ENCODE data around the gene TOR4A. TPM values are rescaled to one million over a fixed set of nuclear protein-coding genes. Genes with fewer than 3 reads are reported as not detected.
"Not testable (repeated sequence)": the region's sequence is repeated elsewhere in the genome, so short reads cannot be mapped to it uniquely, and the experiment has no call there.

The TOR4A gene
- total RNA-seq, 1 donor from 2014 or later: 16.5 TPM

DNA sequence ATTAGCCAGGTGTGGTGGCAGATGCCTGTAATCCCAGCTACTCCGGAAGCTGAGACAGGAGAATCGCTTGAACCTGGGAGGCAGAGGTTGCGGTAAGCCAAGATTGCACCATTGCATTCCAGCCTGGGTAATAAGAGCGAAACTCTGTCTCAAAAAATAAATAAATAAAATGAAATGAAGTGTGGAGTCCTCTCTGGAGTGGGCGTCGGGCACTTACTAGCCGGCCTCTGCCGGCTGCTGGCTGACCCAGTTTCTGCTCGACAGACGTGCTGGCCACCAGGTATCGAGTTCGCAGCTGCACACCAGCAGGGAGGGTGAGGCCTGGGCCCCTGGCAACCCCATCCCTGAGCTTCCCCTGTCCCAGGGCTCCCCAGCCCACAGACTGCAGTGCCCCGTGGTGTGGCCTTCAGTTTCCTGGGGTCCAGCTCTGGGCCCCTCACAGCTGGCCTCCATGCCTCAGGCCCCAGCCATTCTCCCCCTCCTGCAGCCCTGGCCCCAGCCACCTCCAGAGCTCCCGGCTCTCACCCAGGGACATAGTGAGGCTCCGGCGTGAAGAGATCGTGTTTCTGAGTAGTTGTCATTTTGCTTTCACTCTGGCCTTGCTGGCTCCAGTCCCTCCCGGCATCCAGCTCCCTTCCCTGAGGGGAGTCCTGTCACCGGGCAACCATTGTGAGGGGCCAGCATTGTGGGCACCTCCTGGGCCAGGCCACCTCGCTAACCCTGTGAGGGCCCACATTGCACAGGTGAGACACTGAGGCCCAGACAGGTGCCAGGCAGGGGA is 30.2 kb upstream of the TOR4A start:
- ATAC-seq (no peak), DNase-seq (ENCODE audit: missing footprints) (no peak)
- intact Hi-C loops (cut with DNase I): no loop called here

DNA sequence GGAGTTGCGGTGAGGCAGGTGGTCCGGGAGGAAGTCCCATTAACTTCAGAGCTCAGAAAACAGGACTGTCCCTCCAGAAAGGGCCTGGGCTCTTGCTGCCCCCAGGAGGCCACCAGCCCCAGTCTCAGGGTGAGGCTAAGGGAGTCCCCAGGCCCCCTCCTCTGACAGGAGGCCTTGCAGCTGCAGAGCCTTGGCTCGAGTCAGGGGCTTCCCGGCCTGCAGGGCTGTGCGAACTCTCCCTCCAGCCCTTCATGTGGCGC is 29.7 kb upstream of the TOR4A start:
- DNase-seq (ENCODE audit: missing footprints) (no peak), ATAC-seq (no peak)
- intact Hi-C loops (cut with DNase I): no loop called here

DNA sequence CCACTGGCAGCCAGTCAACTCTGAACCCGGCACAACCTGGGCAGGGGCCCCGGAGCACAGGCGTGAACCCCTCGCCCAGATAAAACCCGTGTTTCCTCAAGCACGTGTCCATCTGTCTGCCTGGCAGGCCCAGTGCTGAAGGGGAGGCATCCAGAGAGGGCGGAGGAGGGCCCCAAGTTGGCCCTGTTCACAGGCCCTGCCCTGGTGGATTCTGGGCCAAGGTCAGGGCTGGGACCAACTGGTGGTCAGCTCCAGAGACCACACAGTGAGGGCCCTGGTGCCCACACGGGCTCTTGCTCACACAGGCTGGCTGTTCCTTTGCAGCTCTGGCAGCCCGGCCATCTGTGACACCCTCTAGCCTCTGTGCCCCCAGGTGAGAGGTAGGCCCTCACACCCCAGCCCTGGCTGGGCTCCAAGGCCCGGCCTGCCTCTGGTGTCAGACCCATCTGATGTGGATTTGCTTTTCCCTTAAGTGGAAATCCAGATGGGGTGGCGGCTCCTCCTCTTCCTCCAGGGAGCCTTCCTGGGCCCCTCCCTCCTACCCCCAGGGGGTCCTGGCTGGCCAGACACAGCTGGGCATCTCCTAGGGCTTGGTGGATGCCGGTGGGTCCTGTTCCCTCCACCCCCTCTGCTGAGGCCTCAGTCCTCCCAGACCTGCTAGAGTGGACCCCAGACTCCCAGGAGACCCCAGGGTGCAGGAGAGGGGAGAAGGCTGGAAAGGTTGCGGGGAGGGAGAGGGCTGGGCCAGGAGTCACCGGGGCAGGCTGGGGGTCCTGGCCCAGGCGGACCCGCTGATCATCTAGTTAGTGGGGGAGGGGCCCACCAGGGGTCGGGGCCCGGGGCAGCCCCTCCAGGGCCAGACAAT is 27.0 kb upstream of the TOR4A start:
- ATAC-seq: peak; percentile 43
- intact Hi-C loops (cut with DNase I): no loop called here
- DNase-seq (ENCODE audit: missing footprints): no peak

DNA sequence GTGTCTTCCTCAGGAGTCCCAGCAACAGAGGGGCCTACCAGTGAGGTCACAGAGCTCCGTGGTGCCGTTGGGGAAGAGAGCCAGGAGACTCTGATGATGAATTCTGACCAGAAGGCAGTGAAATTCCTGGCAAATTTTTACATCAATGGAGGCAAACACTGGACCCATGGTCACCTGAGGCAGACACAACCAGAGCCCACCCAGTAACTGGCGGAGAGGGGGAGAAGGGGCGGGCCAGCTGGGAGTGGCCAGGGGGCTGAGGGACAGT is 26.4 kb upstream of the TOR4A start, which contains the start of gene STPG3:
Gene STPG3, plus strand, starts transcription at position 93 of the 268 bp plus-strand sequence. Its CDS starts 1 bp downstream, at position 94.
- no peak for ATAC-seq
- DNase-seq (ENCODE audit: missing footprints): no peak
- intact Hi-C loops (cut with DNase I): no loop called here

DNA sequence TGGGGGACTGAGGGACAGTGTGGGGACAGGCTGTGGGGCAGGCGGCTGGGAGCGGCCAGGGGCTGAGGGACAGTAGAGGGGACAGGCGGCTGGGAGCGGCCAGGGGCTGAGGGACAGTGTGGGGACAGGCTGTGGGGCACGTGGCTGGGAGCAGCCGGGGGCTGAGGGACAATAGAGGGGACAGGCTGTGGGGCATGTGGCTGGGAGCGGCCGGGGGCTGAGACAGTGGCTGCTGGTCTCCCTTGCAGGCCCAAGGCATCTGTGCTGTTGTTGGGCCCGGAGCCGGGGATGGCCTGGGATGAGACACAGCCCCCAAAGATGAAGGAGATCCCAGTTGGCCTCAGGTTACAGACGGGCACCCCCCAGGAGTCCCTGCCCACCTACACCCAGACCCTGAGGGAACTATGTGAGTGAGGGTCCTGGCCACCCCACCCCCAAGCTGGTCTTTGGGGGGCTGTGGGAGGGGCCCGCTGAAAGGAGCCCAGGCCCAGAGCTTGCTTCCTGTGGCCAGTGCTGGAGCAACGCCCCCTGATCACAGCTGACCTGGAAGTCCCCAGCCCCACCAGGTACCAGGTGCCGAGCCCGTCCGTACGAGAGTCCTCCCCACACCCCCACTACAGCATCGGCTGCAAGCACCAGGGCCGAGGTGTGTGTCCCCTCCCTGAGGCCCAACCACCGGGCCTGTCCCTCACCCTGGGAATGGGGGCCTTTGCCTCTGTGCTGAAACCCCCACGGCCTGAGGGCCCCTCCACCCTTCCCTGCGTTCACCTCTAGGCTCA is 25.8 kb upstream of the TOR4A start:
- ATAC-seq (no peak), DNase-seq (ENCODE audit: missing footprints) (no peak)
- intact Hi-C loops (cut with DNase I): no loop called here

DNA sequence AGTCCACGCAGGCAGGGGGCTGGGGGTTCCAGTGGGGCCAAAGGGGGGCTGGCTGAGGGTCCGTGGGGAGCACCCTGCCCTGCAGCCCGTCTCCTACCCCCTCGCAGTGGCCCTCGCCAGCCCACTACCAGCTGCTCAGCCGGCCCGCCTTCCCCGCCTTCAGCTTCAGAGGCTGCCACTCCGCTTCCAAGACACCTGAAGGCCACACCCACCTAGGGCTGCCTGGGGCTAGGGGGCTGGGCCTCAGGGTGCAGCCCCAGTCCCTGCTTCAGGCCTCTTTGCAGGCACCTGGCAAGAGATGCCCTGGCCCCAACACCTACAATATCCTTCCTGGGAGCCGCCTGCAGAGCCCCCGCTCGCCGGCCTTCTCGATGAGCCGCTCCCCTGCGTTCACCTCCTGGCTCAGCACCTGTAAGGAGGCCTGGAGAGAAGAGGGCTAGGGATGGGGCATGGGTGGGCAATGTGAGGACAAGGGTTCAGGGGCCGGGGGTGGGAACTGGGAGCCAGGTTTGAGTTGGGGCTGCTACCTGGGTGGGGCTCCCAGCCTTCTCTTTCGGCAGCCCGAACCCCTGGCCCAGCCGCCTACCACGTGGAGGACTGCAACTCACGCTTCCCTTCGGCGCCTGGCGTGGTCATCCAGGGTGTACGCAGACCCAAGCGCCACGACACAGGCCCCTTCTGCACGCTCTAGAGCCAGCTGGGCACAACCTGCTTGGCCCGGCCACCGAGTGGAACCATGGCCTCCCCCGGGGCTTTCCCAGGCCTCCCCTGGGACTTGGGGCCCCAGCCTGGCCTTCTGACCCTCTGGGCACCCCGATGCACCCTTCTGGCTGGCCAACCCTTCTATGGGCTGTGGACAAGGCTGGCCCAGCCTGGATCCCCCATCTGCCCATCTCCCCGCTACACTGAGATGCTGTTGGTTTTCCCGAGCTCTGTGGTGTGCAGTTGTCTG is 24.7 kb upstream of the TOR4A start:
- no peak for ATAC-seq
- intact Hi-C loops (cut with DNase I): no loop called here
- DNase-seq (ENCODE audit: missing footprints): no peak

DNA sequence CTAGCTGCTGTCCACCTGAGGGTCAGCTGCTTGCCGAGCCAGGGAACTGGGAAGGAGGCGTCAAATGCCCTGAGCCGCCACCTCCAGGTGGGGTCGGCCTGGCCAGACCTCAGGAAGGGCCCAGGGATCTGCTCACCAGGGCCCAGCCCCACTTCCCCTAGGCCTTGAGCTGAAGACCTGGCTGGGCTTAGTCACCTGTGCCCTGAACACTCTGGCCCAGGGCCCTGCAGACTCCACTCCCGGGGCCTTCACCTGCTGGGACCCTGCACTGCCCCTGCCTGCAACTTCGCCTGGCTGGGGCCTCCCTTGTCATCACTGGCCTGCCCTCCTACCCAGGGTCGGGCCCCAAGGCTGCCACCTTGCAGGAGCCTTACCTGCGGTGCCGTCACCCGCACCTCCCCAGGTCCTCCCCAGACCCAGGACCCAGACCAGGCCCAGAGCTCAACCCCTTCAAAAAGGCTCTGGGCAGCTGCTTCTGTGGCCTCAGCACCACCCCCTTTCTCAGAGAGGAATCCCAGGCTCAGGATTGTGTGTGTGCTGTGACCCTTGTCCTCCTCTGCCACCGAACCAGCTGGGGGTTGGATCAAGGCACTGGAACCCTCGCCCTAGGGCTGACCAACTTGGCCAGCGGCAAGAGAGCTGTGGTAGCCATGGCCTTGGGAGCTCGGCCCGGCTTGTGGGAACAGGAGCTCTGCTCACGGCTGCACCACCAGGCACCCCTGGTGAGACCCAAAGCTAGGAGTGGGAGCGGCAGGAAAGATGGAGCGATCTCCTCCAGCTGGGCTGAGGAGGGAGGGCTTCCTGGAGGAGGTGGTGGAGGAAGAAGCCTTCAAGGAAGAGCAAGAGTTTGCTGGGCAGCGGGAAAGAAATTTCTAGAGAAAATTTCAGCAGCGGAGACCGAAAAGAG is 23.6 kb upstream of the TOR4A start:
- intact Hi-C loops (cut with DNase I): no loop called here
- no peak for DNase-seq (ENCODE audit: missing footprints)
- ATAC-seq: no peak

DNA sequence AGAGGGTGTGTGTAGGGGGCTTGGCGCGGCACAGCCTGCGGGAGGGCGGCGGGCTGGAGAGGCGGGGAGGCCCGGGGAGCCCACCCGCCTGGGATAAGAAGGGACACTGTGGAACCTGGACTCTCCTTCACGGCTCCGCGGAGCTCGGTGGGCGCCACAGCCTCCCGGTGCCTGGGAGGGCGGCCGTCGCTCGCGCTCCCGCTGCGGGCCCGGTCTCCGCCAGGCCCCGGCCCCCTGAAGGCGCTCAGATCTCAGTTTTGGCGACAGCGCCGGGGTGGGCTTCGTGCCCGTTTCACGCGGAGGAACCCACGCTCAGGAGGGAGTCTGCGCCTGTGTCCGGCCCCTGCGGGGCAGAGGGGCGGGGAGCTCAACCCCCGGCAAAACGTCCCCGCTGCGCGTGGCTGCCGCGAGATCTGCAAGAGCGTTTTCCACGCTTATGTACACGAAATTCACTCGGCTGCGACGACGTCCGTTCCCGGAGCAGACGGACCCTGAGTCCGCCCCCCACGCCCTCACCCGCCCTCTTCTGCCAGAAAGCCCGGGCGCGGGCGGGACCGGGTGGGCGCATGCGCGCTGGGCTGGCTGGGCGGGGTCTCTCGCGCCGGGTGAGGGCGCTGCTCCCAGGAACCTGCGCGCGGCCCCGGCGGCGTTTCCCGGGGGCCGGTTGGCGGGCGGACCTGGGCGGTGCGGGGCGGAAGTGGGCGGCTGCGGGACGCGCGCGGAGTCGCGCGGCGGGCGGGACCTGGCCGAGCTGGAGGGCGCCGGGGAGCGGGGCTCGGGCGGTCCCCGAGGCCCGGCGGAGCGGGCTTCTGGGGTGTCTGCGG is 22.7 kb upstream of the TOR4A start, which contains the start of gene NELFB:
Gene NELFB, plus strand, starts transcription at position 704 of the 824 bp plus-strand sequence.
- peak; percentile 86 for ATAC-seq
- intact Hi-C loops (cut with DNase I): no loop called here
- DNase-seq (ENCODE audit: missing footprints): peak; percentile 97

DNA sequence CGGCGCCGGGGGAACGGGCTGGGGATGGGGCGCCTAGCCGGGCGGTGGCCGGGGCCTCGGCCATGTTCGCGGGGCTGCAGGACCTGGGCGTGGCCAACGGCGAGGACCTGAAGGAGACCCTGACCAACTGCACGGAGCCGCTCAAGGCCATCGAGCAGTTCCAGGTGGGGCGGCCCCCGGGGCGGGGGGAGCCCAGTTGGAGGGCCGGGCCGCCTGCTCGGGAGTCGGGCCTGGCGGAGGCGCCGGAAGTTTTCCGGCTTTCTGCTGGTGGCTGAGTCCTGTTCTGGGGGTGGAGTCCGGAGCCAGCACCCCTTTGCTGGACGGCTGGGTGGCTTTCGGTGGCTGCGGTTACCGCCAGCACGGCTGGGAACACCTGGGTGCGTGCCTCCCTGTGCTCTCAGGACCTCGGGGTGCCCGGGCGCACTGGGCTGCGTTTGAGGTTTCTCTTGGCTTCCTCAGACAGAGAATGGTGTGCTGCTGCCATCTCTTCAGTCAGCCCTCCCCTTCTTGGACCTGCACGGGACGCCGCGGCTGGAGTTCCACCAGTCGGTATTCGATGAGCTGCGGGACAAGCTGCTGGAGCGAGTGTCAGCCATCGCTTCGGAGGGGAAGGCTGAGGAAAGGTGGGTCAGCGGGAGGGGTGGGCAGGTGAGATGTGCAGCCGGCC is 21.9 kb upstream of the TOR4A start:
- intact Hi-C loops (cut with DNase I): no loop called here
- peak; percentile 80 for DNase-seq (ENCODE audit: missing footprints)
- no peak for ATAC-seq

DNA sequence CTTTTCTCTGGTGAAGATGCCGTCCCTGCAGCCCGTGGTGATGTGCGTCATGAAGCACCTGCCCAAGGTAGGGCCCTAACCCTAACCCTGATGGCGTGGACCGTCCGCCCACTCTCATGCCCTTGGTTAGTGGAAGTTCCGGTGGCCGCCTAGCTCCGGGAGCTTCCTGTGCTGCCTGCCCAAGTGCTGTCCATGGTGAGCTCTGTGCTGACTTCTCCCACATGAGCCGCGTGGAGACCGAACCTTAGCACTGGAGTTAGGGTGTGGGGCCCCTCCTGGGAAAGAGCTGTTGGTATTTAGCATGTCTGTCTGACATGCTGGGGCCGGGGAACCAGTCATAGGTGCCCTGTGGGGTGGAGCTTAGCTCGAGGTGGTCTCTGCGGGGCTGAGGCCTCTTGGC is 21.2 kb upstream of the TOR4A start:
- no peak for ATAC-seq

DNA sequence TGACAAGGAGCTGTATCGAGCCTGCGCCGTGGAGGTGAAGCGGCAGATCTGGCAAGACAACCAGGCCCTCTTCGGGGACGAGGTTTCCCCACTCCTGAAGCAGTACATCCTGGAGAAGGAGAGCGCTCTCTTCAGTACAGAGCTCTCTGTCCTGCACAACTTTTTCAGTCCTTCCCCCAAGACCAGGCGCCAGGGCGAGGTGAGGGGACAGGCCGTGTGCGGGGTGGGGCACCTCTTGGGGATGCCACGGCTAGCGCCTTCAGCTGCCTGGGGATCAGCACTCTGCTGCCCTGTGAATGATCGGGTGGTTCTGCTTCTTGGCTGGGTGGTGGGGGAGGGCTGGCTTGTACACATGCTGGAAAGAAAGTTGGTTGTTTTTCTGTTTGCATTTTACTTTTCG is 20.7 kb upstream of the TOR4A start:
- intact Hi-C loops (cut with DNase I): no loop called here
- DNase-seq (ENCODE audit: missing footprints) (no peak), ATAC-seq (no peak)

More for the DNA sequence above, 21.2 kb upstream of the TOR4A start:
- intact Hi-C loops (cut with DNase I): no loop called here
- DNase-seq (ENCODE audit: missing footprints): no peak

DNA sequence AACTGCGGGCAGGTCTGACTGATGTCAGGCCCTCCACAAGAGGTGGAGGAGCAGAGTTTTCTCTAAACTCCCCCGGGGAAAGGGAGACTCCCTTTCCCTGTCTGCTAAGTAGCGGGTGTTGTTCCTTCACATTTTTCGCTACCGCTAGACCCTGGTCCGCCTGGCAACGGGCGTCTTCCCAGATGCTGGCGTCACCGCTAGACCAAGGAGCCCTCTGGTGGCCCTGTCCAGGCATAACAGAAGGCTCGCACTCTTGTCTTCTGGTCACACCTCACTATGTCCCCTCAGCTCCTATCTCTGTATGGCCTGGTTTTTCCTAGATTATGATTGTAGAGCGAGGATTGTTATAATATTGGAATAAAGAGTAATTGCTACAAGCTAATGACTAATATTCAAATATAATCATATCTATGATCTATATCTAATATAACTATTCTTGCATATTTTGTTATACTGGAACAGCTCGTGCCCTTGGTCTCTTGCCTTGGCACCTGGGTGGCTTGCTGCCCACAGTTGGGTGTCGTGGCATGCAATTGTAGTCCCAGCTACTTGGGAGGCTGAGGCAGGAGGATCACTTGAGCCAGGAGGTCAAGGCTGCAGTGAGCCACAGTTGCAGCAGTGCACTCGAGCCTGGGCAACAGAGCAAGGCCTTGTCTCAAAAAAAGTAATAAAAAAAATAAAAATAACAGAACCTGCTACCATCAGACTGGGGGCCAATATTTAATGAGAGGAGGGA is 15.2 kb upstream of the TOR4A start:
- intact Hi-C loops (cut with DNase I); ATAC-seq: not testable (repeated sequence)
- peak; percentile 55 for DNase-seq (ENCODE audit: missing footprints)

DNA sequence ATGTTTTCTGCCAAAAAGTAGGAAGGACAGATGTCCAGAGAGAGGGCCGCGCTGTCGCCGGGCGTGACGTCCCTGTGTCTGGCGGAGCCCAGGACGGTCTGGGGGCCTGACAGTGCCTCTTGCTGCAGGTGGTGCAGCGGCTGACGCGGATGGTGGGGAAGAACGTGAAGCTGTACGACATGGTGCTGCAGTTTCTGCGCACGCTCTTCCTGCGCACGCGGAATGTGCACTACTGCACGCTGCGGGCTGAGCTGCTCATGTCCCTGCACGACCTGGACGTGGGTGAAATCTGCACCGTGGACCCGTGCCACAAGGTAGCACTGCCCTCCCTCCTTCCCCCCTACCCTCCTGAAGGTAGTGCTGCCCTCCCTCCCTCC is 14.6 kb upstream of the TOR4A start:
- intact Hi-C loops (cut with DNase I): no loop called here
- ATAC-seq: no peak
- no peak for DNase-seq (ENCODE audit: missing footprints)

DNA sequence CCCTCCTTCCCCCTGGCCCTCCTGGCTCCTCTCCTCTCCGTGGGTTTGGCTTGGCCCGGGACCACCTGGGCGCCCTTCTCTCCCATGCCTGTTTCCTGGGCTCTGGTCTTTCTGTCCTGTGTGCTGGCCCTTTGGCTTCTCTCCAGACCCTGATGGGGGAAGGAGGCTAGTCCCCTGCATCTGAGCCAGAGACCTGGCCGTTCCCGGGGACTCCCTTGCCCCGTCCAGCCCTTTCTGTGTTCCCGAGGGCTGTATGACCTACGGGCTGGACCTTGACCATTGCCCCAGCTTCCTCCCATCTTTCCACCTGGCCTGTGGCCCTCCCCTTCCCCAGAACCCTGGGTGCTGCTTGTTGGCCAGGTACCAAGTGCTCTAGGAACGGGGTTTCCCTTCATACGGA is 14.0 kb upstream of the TOR4A start:
- ATAC-seq (no peak), DNase-seq (ENCODE audit: missing footprints) (no peak)
- intact Hi-C loops (cut with DNase I): no loop called here

DNA sequence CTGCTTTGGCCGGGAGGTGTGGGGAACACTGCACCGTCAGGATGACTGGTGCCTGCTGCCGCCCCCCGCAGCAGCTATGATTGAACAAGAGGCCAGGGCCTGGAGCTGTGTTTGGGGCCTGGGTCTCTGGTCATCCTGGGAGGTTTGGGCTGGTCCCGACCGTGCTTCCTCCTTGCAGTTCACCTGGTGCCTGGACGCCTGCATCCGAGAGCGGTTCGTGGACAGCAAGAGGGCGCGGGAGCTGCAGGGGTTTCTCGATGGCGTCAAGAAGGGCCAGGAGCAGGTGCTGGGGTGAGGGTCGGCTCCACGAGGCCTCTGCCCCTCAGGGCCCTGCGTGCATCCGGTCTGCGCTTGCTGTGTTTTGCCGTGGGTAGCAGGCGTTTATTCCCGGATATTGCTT is 13.5 kb upstream of the TOR4A start:
- no peak for ATAC-seq
- DNase-seq (ENCODE audit: missing footprints): peak; percentile 54
- intact Hi-C loops (cut with DNase I): no loop called here
